IPS DF 19.7 (cell line): ENCODE results near the gene CACNA1C.

ENCODE experiments used
- DNase-seq: peaks from one replicate; pipeline ENCODE4 v3.0.0-alpha.2; 2013; ENCODE audit warnings: low read depth, low spot score

The CACNA1C gene

GRCh38 chr12:2035431-2036055 is 17.2 kb upstream of the CACNA1C start:
- DNase-seq: no peak

GRCh38 chr12:2039034-2039433 is 13.8 kb upstream of the CACNA1C start:
- no peak for DNase-seq

- DNase-seq: no peak
Measured at GRCh38 chr12:2043054-2043453, 9.7 kb upstream of the CACNA1C start.

GRCh38 chr12:2044165-2044564 is 8.6 kb upstream of the CACNA1C start:
- DNase-seq: no peak

- DNase-seq: no peak
Measured at GRCh38 chr12:2046957-2047356, 5.8 kb upstream of the CACNA1C start.

GRCh38 chr12:2047752-2048151 is 5.0 kb upstream of the CACNA1C start:
- no peak for DNase-seq

- DNase-seq: no peak
Measured at GRCh38 chr12:2049604-2050540, 2.9 kb upstream of the CACNA1C start.

GRCh38 chr12:2051700-2052621 is 826 bp upstream of the CACNA1C start:
- no peak for DNase-seq

GRCh38 chr12:2053691-2054090 is 904 bp downstream of the CACNA1C start:
- DNase-seq: no peak

GRCh38 chr12:2054091-2055018 is 1.6 kb downstream of the CACNA1C start:
- no peak for DNase-seq

GRCh38 chr12:2057041-2057794 is 4.4 kb downstream of the CACNA1C start:
- peak; percentile 73 for DNase-seq

- no peak for DNase-seq
Measured at GRCh38 chr12:2057795-2058408, 5.1 kb downstream of the CACNA1C start.

- no peak for DNase-seq
Measured at GRCh38 chr12:2058837-2059236, 6.0 kb downstream of the CACNA1C start.

GRCh38 chr12:2061402-2061801 is 8.6 kb downstream of the CACNA1C start:
- no peak for DNase-seq

GRCh38 chr12:2064071-2064507 is 11.3 kb downstream of the CACNA1C start:
- no peak for DNase-seq

- DNase-seq: no peak
Measured at GRCh38 chr12:2068653-2069052, 15.9 kb downstream of the CACNA1C start.

- no peak for DNase-seq
Measured at GRCh38 chr12:2070440-2071045, 17.8 kb downstream of the CACNA1C start.

- no peak for DNase-seq
Measured at GRCh38 chr12:2074792-2075191, 22.0 kb downstream of the CACNA1C start.
